Stimulated activated CD4-positive, alpha-beta T cell treated with anti-CD3 and anti-CD28 coated beads, Interleukin-4, amount 100 ng/mL, for 48 hours (primary cell): Measurements from ENCODE around the gene PTPN22.
A peak's percentile ranks its signal among the peaks of the same experiment; 100 is the strongest.

Source experiments
- DNase-seq, 2 donors: peaks; one replicate each; pipeline ENCODE4 v3.0.0-alpha.2; 2020; ENCODE audit warnings: low read depth in 2 of 2

The PTPN22 gene

DNA sequence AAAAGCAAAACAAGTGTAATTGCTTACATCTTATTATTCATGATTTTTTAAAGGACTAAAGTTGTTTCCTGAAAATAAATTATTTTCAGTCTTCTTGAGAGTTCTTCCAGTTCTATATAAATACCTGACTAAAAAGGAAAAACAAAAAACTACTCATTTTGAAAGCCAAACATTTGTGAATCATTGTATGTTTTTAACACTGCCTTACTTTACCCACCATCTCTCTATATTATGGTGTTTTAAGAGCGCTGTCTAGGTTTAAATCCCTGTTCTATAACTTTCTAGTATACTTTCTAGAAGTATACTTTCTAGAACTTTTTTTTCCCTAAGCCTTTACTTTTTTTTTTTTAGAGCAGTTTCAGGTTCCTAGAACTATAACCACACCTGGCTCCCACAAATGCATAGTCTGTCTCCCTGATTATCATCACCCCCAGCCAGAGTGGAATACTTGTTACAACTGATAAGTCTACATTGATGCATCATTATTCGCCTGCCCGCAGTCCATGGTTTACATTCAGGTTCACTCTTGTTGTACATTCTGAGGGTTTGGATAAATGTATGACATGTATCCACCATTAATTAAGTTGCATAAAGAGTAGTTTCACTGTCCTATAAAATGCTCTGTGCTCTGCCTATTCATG, 69.0 kb downstream of the PTPN22 start:
- DNase-seq = no peak

DNA sequence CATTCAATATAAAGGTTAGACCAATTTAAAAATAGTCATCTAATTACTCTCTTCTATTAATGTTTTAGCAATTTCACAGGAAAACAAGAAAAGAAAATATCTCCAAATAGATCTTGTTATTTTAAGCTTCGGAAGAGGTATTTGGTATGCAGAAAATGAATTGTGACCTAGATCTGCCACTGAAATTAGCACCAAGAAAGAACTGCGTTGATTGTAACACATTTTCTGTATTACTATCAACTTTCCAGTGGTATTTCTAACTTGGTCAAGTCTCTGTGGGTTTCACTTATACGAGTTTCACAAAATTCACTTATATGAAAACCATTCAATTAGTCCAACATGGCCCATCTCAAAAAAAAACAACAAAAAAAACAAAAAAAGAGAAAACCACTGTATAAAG, 71.0 kb downstream of the PTPN22 start:
- no peak for DNase-seq

DNA sequence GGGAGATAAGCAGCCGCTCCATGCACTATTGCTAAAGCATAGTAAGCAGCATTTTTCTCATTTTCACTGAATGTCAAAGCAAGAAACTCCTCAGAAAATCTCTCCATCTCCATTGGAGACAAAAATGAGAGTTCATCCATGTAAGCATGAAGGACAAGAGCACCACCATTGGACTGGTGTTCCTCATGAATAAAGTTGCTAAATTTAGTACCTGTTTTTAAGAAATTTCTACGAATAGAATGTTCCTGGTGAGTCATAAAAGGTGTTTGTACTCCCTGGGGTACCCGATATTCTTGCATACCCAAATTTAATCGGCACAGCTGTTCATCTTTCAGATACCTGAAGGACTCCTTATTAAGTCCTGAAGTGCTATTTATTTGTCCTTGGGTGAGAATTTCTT, 74.0 kb downstream of the PTPN22 start:
- DNase-seq = no peak

- no peak for DNase-seq
Measured at GRCh38 chr1:113793878-113794834, 77.4 kb downstream of the PTPN22 start.

DNA sequence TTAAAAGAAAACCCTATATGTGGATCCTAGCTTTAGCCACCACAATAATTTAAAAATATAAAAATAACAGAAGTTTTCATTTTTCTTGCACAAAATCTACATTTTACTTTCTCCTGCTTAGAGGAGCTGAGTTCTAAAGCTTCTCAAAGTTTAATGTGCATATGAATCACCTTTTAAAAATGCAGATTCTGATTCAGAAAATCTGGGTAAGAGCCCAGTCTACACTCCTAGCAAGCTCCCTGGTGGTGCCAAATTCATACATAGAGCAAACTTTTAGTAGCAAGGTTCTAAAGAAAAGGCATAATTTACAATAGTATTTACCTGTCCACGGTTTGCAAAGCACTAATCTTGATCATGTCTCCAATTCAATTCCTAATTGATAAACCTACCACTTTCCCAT, 78.5 kb downstream of the PTPN22 start:
- no peak for DNase-seq

- no peak for DNase-seq
Measured at GRCh38 chr1:113792471-113792870, 79.0 kb downstream of the PTPN22 start.

DNA sequence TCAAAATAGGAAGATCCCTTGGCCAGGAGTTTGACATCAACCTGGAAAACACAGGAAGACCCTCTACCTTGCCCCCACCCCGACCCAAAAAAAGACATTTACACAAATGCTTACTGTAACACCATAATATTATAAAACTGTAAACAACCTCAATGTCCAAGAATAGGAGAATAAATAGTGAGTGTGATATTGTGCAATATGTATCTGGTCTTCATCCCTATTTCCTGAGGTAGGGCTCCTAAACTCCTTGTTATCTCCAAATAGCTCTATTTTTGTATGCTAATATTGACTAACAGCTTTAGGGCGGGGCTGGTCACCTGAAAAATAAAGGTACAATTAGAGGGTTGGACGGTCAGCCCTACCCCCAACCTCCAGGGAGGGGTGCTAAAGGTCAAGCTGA, 82.7 kb downstream of the PTPN22 start:
- DNase-seq = no peak

DNA sequence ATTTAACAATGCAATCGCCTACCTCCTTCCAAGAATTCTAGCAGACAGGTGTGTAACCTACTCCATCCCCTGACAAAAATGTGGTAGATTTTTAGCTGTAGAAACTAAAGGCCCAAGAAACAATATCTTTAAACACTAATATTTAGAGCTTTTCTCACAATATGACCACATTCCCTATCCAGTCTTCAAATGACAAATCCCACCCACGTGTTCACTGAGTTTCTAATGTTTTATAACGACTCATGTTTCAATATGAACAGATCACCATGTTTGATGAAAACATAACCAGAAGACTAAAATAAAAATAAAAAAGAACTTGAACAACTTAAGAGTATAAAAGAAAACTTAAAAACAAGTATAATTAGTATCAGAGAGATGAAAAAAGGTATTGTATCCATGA, 83.8 kb downstream of the PTPN22 start:
- no peak for DNase-seq

DNA sequence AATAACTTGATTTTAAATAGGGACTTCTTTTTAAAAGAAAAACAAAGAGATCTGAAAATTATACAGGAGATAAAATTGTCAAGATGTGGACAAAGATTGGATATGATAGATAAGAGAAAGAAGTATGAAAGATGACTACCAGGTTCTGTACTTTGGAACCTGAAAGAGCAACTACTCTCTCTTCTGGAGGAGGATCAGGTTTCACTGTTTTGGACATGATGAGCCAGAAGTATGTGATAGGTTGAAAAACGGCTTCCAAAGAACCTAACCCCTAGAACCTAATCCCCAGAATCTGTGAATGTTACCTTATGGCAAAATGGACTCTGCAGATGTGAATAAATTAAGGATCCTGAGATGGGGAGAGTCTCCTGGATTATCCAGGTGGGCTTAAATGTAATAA, 85.4 kb downstream of the PTPN22 start:
- no peak for DNase-seq

- DNase-seq = peak in 1 of 2 donors; percentile 6
Measured at GRCh38 chr1:113784104-113784779, 87.3 kb downstream of the PTPN22 start.

- peak in 1 of 2 donors; percentile 11 for DNase-seq
Measured at GRCh38 chr1:113783254-113784103, 88.0 kb downstream of the PTPN22 start.

- no peak for DNase-seq
Measured at GRCh38 chr1:113782406-113782805, 89.1 kb downstream of the PTPN22 start.

- DNase-seq = no peak
Measured at GRCh38 chr1:113780374-113781146, 91.0 kb downstream of the PTPN22 start.

DNA sequence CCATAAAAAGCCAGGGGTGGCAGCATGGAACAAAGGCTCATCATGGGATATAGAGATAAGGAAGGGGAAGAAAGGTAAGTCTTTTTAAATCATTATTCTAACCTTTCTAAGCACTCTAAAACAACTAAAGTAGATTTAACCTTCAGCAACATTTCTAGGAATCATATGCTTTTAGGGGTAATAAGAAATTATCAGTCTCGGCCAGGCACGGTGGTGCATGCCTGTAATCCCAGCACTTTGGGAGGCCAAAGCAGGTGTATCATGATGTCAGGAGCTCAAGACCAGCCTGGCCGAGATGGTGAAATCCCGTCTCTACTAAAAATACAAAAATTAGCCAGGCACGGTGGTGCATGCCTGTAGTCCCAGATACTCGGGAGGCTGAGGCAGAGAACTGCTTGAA, 92.0 kb downstream of the PTPN22 start:
- DNase-seq = no peak

GRCh38 chr1:113777561-113777960, 94.0 kb downstream of the PTPN22 start:
- DNase-seq = no peak

DNA sequence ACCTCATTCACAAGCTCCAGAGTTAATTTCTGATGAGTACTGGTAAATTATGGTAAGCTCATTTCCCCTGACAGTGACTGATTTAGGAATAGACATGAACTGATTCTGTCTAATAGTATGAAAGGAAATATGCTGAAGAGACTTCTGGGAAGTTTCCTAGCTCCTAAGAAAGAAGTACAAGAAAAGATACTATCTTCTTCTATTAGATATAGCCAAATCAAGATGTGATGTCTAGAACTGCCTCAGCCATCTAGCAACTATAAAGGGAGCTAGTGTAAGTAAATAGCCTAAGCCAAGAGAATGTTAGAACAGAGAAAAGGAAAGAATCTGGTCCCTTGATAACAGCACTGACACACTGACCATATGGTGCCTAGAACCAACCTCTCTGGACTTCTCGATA, 101.5 kb downstream of the PTPN22 start:
- DNase-seq = no peak

DNA sequence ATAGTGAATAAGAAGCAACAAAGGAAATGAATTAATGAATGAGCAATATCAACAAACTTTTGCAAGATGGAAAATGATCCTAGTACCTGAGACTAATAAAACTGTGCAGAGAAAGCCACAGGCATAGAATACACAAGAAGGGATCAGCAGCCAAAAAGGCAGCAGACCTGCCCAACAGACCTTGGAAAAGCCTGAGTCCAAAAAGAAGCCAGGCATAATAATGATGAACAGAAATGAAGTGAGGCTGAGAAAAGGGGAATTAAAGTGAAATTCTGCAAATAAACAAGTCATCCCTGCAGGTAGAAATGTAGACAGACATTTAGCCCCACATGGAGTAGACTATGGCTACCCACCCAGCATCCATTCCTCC, 101.9 kb downstream of the PTPN22 start:
- DNase-seq = no peak

- DNase-seq = no peak
Measured at GRCh38 chr1:113768916-113769600, 102.5 kb downstream of the PTPN22 start.

- no peak for DNase-seq
Measured at GRCh38 chr1:113765306-113766230, 105.9 kb downstream of the PTPN22 start.
